AG04449 (cell line): ENCODE data around the gene HS3ST6.

Source experiments
- CTCF ChIA-PET: fragments of 350-600 bp; formaldehyde crosslinking; extraction: SDS; loops from one replicate; lab custom pipeline; 2021; ENCODE audit warnings: antibody characterized with exemption; lab: Yijun Ruan, JAX
- POLR2A ChIA-PET: fragments of 400-600, 350-600 bp; formaldehyde crosslinking; extraction: SDS; loops from one replicate; lab custom pipeline; 2020; ENCODE audit warnings: antibody characterized with exemption, inconsistent platforms; lab: Yijun Ruan, JAX
- DNase-seq: peaks from one replicate; pipeline ENCODE4 v3.0.0-alpha.2; 2010; ENCODE audit warnings: low read depth, low spot score
- H3K4me3 ChIP-seq: 2 replicates; pipeline ENCODE4 v1.5.1; 2011; ENCODE audit warnings: low read depth, mild to moderate bottlenecking, control low read depth, low read length
- TF ChIP-seq, protein P1 (sequence below): IDR thresholded peaks from one replicate; pipeline ENCODE4 v1.5.1; 2011; ENCODE audit warnings: mild to moderate bottlenecking, moderate library complexity, low read length, control low read depth, inconsistent platforms; ENCODE audit not compliant: insufficient read depth; ENCODE audit errors: missing control alignments

The HS3ST6 gene

DNA sequence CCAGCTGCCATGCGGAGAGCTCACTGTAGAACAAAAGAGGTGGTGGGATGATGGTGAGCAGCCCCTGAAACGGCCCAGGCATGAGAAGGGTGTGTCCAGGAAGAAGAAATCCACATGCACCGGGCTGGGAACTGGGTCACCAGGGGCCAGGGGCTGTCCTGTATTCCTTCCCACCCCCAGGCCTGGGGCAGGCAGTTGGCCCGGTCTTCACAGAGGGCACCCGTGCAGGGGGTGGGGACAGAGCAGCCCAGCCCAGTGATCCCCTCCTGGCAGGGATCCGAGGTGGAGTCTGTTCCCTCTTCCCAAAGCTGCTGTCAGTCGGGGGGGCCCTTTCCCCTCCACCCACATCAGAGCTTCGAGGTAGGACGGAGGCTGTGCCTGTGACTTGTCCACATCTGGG lies 9.2 kb downstream of the HS3ST6 start:
- DNase-seq = no peak
- TF ChIP-seq, protein P1, sequence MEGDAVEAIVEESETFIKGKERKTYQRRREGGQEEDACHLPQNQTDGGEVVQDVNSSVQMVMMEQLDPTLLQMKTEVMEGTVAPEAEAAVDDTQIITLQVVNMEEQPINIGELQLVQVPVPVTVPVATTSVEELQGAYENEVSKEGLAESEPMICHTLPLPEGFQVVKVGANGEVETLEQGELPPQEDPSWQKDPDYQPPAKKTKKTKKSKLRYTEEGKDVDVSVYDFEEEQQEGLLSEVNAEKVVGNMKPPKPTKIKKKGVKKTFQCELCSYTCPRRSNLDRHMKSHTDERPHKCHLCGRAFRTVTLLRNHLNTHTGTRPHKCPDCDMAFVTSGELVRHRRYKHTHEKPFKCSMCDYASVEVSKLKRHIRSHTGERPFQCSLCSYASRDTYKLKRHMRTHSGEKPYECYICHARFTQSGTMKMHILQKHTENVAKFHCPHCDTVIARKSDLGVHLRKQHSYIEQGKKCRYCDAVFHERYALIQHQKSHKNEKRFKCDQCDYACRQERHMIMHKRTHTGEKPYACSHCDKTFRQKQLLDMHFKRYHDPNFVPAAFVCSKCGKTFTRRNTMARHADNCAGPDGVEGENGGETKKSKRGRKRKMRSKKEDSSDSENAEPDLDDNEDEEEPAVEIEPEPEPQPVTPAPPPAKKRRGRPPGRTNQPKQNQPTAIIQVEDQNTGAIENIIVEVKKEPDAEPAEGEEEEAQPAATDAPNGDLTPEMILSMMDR = no peak
- no peak overlapping the region for H3K4me3 ChIP-seq
- ChIA-PET CTCF (interaction anchor here (0.8 to 2.1 kb wide), 4 partner anchors 21 to 45 kb away, joined by 3 to 12 read pairs (median 3); no protein-coding TSS in a partner anchor), POLR2A (no interaction called here)

GRCh38 chr16:1908184-1908583 lies 10.0 kb downstream of the HS3ST6 start:
- CTCF ChIA-PET = interaction anchor here (2.1 kb wide), 1 partner anchor 21 kb away, joined by 12 read pairs; no protein-coding TSS in a partner anchor

GRCh38 chr16:1907226-1907860 lies 10.9 kb downstream of the HS3ST6 start:
- H3K4me3 ChIP-seq = no peak overlapping the region
- ChIA-PET POLR2A (no interaction called here), CTCF (interaction anchor here (1.7 to 2.7 kb wide), 2 partner anchors 22 to 45 kb away, joined by 6 to 9 read pairs; no protein-coding TSS in a partner anchor)
- TF ChIP-seq, protein P1 = no peak
- no peak for DNase-seq

More at GRCh38 chr16:1908184-1908583, 10.0 kb downstream of the HS3ST6 start:
- DNase-seq = no peak
- TF ChIP-seq, protein P1 = no peak
- no peak overlapping the region for H3K4me3 ChIP-seq
- POLR2A ChIA-PET = no interaction called here

GRCh38 chr16:1906846-1907165 lies 11.4 kb downstream of the HS3ST6 start:
- TF ChIP-seq, protein P1 = no peak
- POLR2A ChIA-PET = no interaction called here
- DNase-seq = no peak
- CTCF ChIA-PET = interaction anchor here (1.1 to 2.7 kb wide), 3 partner anchors 22 to 44 kb away, joined by 3 to 9 read pairs (median 6); no protein-coding TSS in a partner anchor
- H3K4me3 ChIP-seq = no peak overlapping the region

- ChIA-PET CTCF (interaction anchor here (1.1 to 2.7 kb wide), 3 partner anchors 23 to 44 kb away, joined by 3 to 9 read pairs (median 6); no protein-coding TSS in a partner anchor), POLR2A (no interaction called here)
- H3K4me3 ChIP-seq = no peak overlapping the region
- DNase-seq = no peak
- TF ChIP-seq, protein P1 = no peak
These were observed 12.0 kb downstream of the HS3ST6 start for GRCh38 chr16:1906055-1906845.
